Fibroblast of lung (primary cell): ENCODE results near the gene PPIL6. TPM values are rescaled to one million over a fixed set of nuclear protein-coding genes. Genes with fewer than 3 reads are reported as not detected.

ENCODE experiments used
- DNase-seq, 2 donors: peaks; one replicate each; pipeline versions ENCODE4 v3.0.0 to v3.0.0-alpha.2; 2010; ENCODE audit warnings: low read depth in 2 of 2
- H2AFZ ChIP-seq: 2 replicates; pipeline ENCODE4 v1.5.1; 2012; ENCODE audit warnings: low read length, control low read depth, inconsistent platforms
- H3K27ac ChIP-seq: 2 replicates; pipeline ENCODE4 v1.5.1; 2011; ENCODE audit warnings: low read length, control low read depth; ENCODE audit not compliant: insufficient read depth
- H3K27me3 ChIP-seq: 2 replicates; pipeline ENCODE4 v1.5.1; 2011; ENCODE audit warnings: mild to moderate bottlenecking, low read length; ENCODE audit not compliant: control insufficient read depth, insufficient read depth
- H3K36me3 ChIP-seq: 2 replicates; pipeline ENCODE4 v1.5.1; 2011; ENCODE audit warnings: low read length; ENCODE audit not compliant: control insufficient read depth, insufficient read depth
- H3K4me1 ChIP-seq: 2 replicates; pipeline ENCODE4 v1.5.1; 2011; ENCODE audit warnings: low read length; ENCODE audit not compliant: control insufficient read depth, insufficient read depth; ENCODE audit errors: extremely low read depth
- H3K4me2 ChIP-seq: 2 replicates; pipeline ENCODE4 v1.5.1; 2011; ENCODE audit warnings: low read length, control low read depth; ENCODE audit not compliant: insufficient read depth; ENCODE audit errors: extremely low read depth
- H3K4me3 ChIP-seq, 4 experiments: fragments of 200-600 bp in 1 of 4; sonication (generic) in 1 of 4; replicated peaks in 1 of 4; 2 replicates each; pipeline ENCODE4 v1.5.1; 2011 to 2016; ENCODE audit warnings: low read length in 4 of 4, low read depth in 3 of 4, mild to moderate bottlenecking in 3 of 4, control low read depth in 2 of 4, inconsistent platforms in 1 of 4, mixed read lengths in 1 of 4; ENCODE audit not compliant: insufficient read depth in 1 of 4; ENCODE audit errors: control extremely low read depth in 1 of 4
- H3K79me2 ChIP-seq: 2 replicates; pipeline ENCODE4 v1.5.1; 2012; ENCODE audit warnings: mild to moderate bottlenecking, low read length, inconsistent platforms; ENCODE audit not compliant: control insufficient read depth, insufficient read depth
- H3K9ac ChIP-seq: 2 replicates; pipeline ENCODE4 v1.5.1; 2011; ENCODE audit warnings: mild to moderate bottlenecking, low read length, control low read depth; ENCODE audit not compliant: insufficient read depth
- H3K9me3 ChIP-seq: 2 replicates; pipeline ENCODE4 v1.5.1; 2012; ENCODE audit warnings: low read depth, low read length; ENCODE audit not compliant: control insufficient read depth, insufficient read depth
- H4K20me1 ChIP-seq: 2 replicates; pipeline ENCODE4 v1.5.1; 2011; ENCODE audit warnings: low read length; ENCODE audit not compliant: control insufficient read depth, insufficient read depth; ENCODE audit errors: extremely low read depth
- CTCF ChIP-seq, 2 donors: IDR thresholded peaks in 1 of 2; conservative IDR thresholded peaks in 1 of 2; 1 replicate in 1 of 2; 2 replicates in 1 of 2; pipeline ENCODE4 v1.5.1; 2011 to 2012; ENCODE audit warnings: low read length in 2 of 2, control low read depth in 1 of 2, inconsistent platforms in 1 of 2, low read depth in 1 of 2, mild to moderate bottlenecking in 1 of 2
- EZH2 ChIP-seq: IDR thresholded peaks from 2 replicates; pipeline ENCODE4 v1.5.1; 2012; ENCODE audit warnings: low read length, control low read depth, mild to moderate bottlenecking; ENCODE audit errors: missing control alignments
- polyA plus RNA-seq, 2 donors: library from polyadenylated mRNA; depleted of rRNA in 1 of 2; stranded (reverse) in 1 of 2; unstranded in 1 of 2; fragments of >200 nt; gene quantifications; 2 replicates each; pipeline ENCODE4 v1.2.1, GENCODE V29; 2011 to 2012; ENCODE audit warnings: missing spikeins in 1 of 2
- total RNA-seq: library from RNA; depleted of rRNA; stranded (reverse); fragments of >200 nt; gene quantifications from 2 replicates; pipeline ENCODE4 v1.2.1, GENCODE V29; 2014

PPIL6 gene
- total and polyA plus RNA-seq, 2 donors (not counting 1 experiment from before 2014, with no cell fraction given) = 0.78 to 5.0 TPM

- peak in 1 of 2 donors; percentile 47 for DNase-seq
- Histone ChIP-seq H3K4me1 (peaks cover 7% of the 10 kb centered on the region), H3K9me3 (no peaks in the 10 kb centered on the region), H2AFZ (no peak overlapping the region), H3K36me3 (peaks cover 19% of the 10 kb centered on the region), H3K79me2 (peaks cover 24% of the 10 kb centered on the region), H3K4me3 (peak overlapping the region; percentile 82 to 93 (median 89)), H3K9ac (peak overlapping the region; percentile 8), H4K20me1 (no peaks in the 10 kb centered on the region), H3K27ac (peak overlapping the region; percentile 89), H3K27me3 (no peaks in the 10 kb centered on the region), H3K4me2 (peak overlapping the region; percentile 95)
- TF ChIP-seq CTCF (conservative IDR thresholded peaks at IDR 0.05 in 1 of 2, IDR thresholded peaks at IDR 0.05 in 1 of 2; ENCODE audit: low read depth in 1 of 2, low read length in 2 of 2) (no peak), EZH2 (no peak)
Measured at GRCh38 chr6:109453594-109454495, 13.4 kb upstream of the PPIL6 start.

GRCh38 chr6:109453156-109453555 is 12.7 kb upstream of the PPIL6 start:
- Histone ChIP-seq H3K4me1 (peaks cover 7% of the 10 kb centered on the region), H3K27ac (no peak overlapping the region), H3K9ac (no peak overlapping the region), H3K79me2 (peaks cover 24% of the 10 kb centered on the region), H2AFZ (no peak overlapping the region), H3K4me3 (no peak overlapping the region), H3K27me3 (no peaks in the 10 kb centered on the region), H4K20me1 (no peaks in the 10 kb centered on the region), H3K9me3 (no peaks in the 10 kb centered on the region), H3K4me2 (no peak overlapping the region), H3K36me3 (peaks cover 21% of the 10 kb centered on the region)
- DNase-seq = no peak
- no peak for TF ChIP-seq CTCF (conservative IDR thresholded peaks at IDR 0.05 in 1 of 2, IDR thresholded peaks at IDR 0.05 in 1 of 2; ENCODE audit: low read depth in 1 of 2, low read length in 2 of 2)
- TF ChIP-seq EZH2 = no peak

- Histone ChIP-seq H3K9ac (no peak overlapping the region), H3K4me3 (no peak overlapping the region), H3K79me2 (peaks cover 24% of the 10 kb centered on the region), H3K4me1 (peaks cover 7% of the 10 kb centered on the region), H2AFZ (no peak overlapping the region), H3K27me3 (no peaks in the 10 kb centered on the region), H3K27ac (no peak overlapping the region), H3K4me2 (no peak overlapping the region), H3K36me3 (peaks cover 24% of the 10 kb centered on the region), H4K20me1 (no peaks in the 10 kb centered on the region), H3K9me3 (no peaks in the 10 kb centered on the region)
- no peak for TF ChIP-seq CTCF (conservative IDR thresholded peaks at IDR 0.05 in 1 of 2, IDR thresholded peaks at IDR 0.05 in 1 of 2; ENCODE audit: low read depth in 1 of 2, low read length in 2 of 2)
- TF ChIP-seq EZH2 = no peak
- DNase-seq = no peak
Measured at GRCh38 chr6:109452181-109452580, 11.8 kb upstream of the PPIL6 start.
